Stimulated activated memory B cell treated with anti-CD40 and anti-IgM and Interleukin-4, amounts not matched to agents 10 μg/mL and 1 μg/mL and 100 μg/mL, for 72 hours (primary cell): ENCODE data around the gene TOX2.
A peak's percentile ranks its signal among the peaks of the same experiment; 100 is the strongest.

Experiments
- ATAC-seq: fragments of 150-1000 bp; cut with Tn5 transposase; 2 replicates; pipeline ENCODE4 v1.10.0; 2021
- H3K27ac Mint-ChIP-seq: one replicate; pipeline ENCODE4 v1.8.0; 2022; ENCODE audit warnings: mild to moderate bottlenecking, mixed read lengths
- H3K27me3 Mint-ChIP-seq: one replicate; pipeline ENCODE4 v1.8.0; 2022; ENCODE audit warnings: mixed read lengths
- H3K36me3 Mint-ChIP-seq: one replicate; pipeline ENCODE4 v1.8.0; 2022; ENCODE audit warnings: mixed read lengths
- H3K4me1 Mint-ChIP-seq: one replicate; pipeline ENCODE4 v1.8.0; 2022; ENCODE audit warnings: mixed read lengths
- H3K4me3 Mint-ChIP-seq: one replicate; pipeline ENCODE4 v1.8.0; 2022; ENCODE audit warnings: mild to moderate bottlenecking, moderate library complexity, mixed read lengths
- H3K9me3 Mint-ChIP-seq: one replicate; pipeline ENCODE4 v1.8.0; 2022; ENCODE audit warnings: mixed read lengths

The TOX2 gene

GRCh38 chr20:44110816-44111568, 196.3 kb downstream of the TOX2 start:
- Mint-ChIP-seq H3K27ac (no peak overlapping the region), H3K36me3 (peaks cover 6% of the 10 kb centered on the region), H3K4me1 (no peaks in the 10 kb centered on the region), H3K4me3 (no peak overlapping the region), H3K27me3 (peaks cover 86% of the 10 kb centered on the region), H3K9me3 (peaks cover 13% of the 10 kb centered on the region)
- ATAC-seq: no peak

- peaks cover 13% of the 10 kb centered on the region for H3K9me3 Mint-ChIP-seq
- H3K4me1 Mint-ChIP-seq: no peaks in the 10 kb centered on the region
- no peak for ATAC-seq
- peaks cover 89% of the 10 kb centered on the region for H3K27me3 Mint-ChIP-seq
- H3K36me3 Mint-ChIP-seq: peaks cover 6% of the 10 kb centered on the region
- no peak overlapping the region for H3K27ac Mint-ChIP-seq
- no peak overlapping the region for H3K4me3 Mint-ChIP-seq
These were observed 197.2 kb downstream of the TOX2 start for GRCh38 chr20:44111712-44112335.

- no peaks in the 10 kb centered on the region for H3K4me1 Mint-ChIP-seq
- peaks cover 6% of the 10 kb centered on the region for H3K36me3 Mint-ChIP-seq
- peaks cover 89% of the 10 kb centered on the region for H3K27me3 Mint-ChIP-seq
- no peak overlapping the region for H3K27ac Mint-ChIP-seq
- no peak overlapping the region for H3K4me3 Mint-ChIP-seq
- peaks cover 7% of the 10 kb centered on the region for H3K9me3 Mint-ChIP-seq
- no peak for ATAC-seq
These were observed 197.8 kb downstream of the TOX2 start for GRCh38 chr20:44112456-44112855.

- peaks cover 6% of the 10 kb centered on the region for H3K36me3 Mint-ChIP-seq
- H3K4me3 Mint-ChIP-seq: no peak overlapping the region
- no peaks in the 10 kb centered on the region for H3K4me1 Mint-ChIP-seq
- no peak for ATAC-seq
- H3K27ac Mint-ChIP-seq: no peak overlapping the region
- H3K9me3 Mint-ChIP-seq: peaks cover 4% of the 10 kb centered on the region
- peaks cover 90% of the 10 kb centered on the region for H3K27me3 Mint-ChIP-seq
These were observed 198.4 kb downstream of the TOX2 start for GRCh38 chr20:44112889-44113617.

- no peaks in the 10 kb centered on the region for H3K4me1 Mint-ChIP-seq
- H3K9me3 Mint-ChIP-seq: peaks cover 2% of the 10 kb centered on the region
- peaks cover 93% of the 10 kb centered on the region for H3K27me3 Mint-ChIP-seq
- H3K4me3 Mint-ChIP-seq: no peak overlapping the region
- ATAC-seq: no peak
- H3K36me3 Mint-ChIP-seq: peaks cover 4% of the 10 kb centered on the region
- no peak overlapping the region for H3K27ac Mint-ChIP-seq
These were observed 199.1 kb downstream of the TOX2 start for GRCh38 chr20:44113618-44114376.

- Mint-ChIP-seq H3K36me3 (no peaks in the 10 kb centered on the region), H3K27me3 (peaks cover 79% of the 10 kb centered on the region), H3K27ac (no peak overlapping the region), H3K9me3 (no peaks in the 10 kb centered on the region), H3K4me1 (no peaks in the 10 kb centered on the region), H3K4me3 (no peak overlapping the region)
- ATAC-seq: no peak
These were observed 200.5 kb downstream of the TOX2 start for GRCh38 chr20:44115181-44115580.

GRCh38 chr20:44115762-44116644, 201.4 kb downstream of the TOX2 start:
- Mint-ChIP-seq H3K4me1 (no peaks in the 10 kb centered on the region), H3K9me3 (no peaks in the 10 kb centered on the region), H3K27me3 (peaks cover 71% of the 10 kb centered on the region), H3K4me3 (no peak overlapping the region), H3K36me3 (no peaks in the 10 kb centered on the region), H3K27ac (no peak overlapping the region)
- ATAC-seq: peak; percentile 44

GRCh38 chr20:44117296-44118184, 202.9 kb downstream of the TOX2 start:
- ATAC-seq: no peak
- no peaks in the 10 kb centered on the region for H3K4me1 Mint-ChIP-seq
- H3K4me3 Mint-ChIP-seq: no peak overlapping the region
- H3K27ac Mint-ChIP-seq: no peak overlapping the region
- H3K36me3 Mint-ChIP-seq: no peaks in the 10 kb centered on the region
- peaks cover 57% of the 10 kb centered on the region for H3K27me3 Mint-ChIP-seq
- H3K9me3 Mint-ChIP-seq: no peaks in the 10 kb centered on the region

GRCh38 chr20:44118185-44119033, 203.8 kb downstream of the TOX2 start:
- H3K27ac Mint-ChIP-seq: no peak overlapping the region
- H3K9me3 Mint-ChIP-seq: no peaks in the 10 kb centered on the region
- no peak for ATAC-seq
- H3K4me1 Mint-ChIP-seq: no peaks in the 10 kb centered on the region
- no peaks in the 10 kb centered on the region for H3K36me3 Mint-ChIP-seq
- H3K4me3 Mint-ChIP-seq: no peak overlapping the region
- H3K27me3 Mint-ChIP-seq: peaks cover 59% of the 10 kb centered on the region
